Testis (tissue), 2 donors: Measurements from ENCODE around the gene RAB8A.

Source experiments
- POLR2A ChIP-seq: fragments of 450-650 bp; IDR thresholded peaks from one replicate; pipeline ENCODE4 v1.6.1; 2017; ENCODE audit warnings: antibody characterized with exemption, mild to moderate bottlenecking, moderate library complexity
- TF ChIP-seq, protein P1 (sequence below), 3 experiments: fragments of 450-650 bp in 2 of 3; fragments of 200-600 bp in 1 of 3; sonication (generic) in 1 of 3; IDR thresholded peaks; one replicate each; pipeline ENCODE4 v1.5.1; 2016 to 2019; ENCODE audit warnings: antibody characterized with exemption in 3 of 3, mild to moderate bottlenecking in 2 of 3, moderate library complexity in 1 of 3

DNA sequence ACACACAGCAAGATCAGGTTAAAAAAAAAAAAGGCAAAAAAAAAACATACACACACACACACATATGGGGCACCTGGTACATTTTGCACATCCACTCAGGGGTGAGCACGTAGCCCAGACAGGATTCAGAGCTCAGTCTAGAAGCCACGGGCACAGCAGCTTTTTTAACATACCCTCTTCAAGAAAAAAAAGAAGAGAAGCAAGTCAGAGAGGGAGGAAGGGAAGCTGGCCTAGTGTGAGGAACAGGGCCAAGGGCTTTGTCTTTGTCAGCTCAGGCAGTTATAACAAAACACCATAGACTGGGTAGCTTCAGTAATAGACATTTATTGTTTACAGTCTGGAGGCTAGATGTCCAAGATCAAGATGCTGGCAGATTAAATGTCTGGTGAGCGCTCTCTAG lies 37.7 kb upstream of the RAB8A start:
- TF ChIP-seq, protein P1, sequence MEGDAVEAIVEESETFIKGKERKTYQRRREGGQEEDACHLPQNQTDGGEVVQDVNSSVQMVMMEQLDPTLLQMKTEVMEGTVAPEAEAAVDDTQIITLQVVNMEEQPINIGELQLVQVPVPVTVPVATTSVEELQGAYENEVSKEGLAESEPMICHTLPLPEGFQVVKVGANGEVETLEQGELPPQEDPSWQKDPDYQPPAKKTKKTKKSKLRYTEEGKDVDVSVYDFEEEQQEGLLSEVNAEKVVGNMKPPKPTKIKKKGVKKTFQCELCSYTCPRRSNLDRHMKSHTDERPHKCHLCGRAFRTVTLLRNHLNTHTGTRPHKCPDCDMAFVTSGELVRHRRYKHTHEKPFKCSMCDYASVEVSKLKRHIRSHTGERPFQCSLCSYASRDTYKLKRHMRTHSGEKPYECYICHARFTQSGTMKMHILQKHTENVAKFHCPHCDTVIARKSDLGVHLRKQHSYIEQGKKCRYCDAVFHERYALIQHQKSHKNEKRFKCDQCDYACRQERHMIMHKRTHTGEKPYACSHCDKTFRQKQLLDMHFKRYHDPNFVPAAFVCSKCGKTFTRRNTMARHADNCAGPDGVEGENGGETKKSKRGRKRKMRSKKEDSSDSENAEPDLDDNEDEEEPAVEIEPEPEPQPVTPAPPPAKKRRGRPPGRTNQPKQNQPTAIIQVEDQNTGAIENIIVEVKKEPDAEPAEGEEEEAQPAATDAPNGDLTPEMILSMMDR (IDR thresholded peaks at IDR 0.05) = no peak
- TF ChIP-seq POLR2A = no peak
